SK-N-SH treated with all-trans-retinoic acid at 6 μM for 48 hours (cell line): ENCODE measurements around the gene A3GALT2.

ENCODE experiments used
- ARNTL ChIP-seq: fragments of 450-650 bp; formaldehyde crosslinking; IDR thresholded peaks from 2 replicates; pipeline ENCODE4 v1.5.0; 2020; ENCODE audit warnings: low read depth, mild to moderate bottlenecking, moderate library complexity, borderline replicate concordance
- CREB5 ChIP-seq: fragments of 250-450 bp; sonication (Bioruptor Pico); IDR thresholded peaks from 2 replicates; pipeline ENCODE4 v1.5.1; 2020; ENCODE audit warnings: low read depth, mild to moderate bottlenecking, moderate library complexity
- OSR1 ChIP-seq: fragments of 250-450 bp; sonication (Bioruptor Pico); IDR thresholded peaks from 2 replicates; pipeline ENCODE4 v1.8.0; 2022; ENCODE audit warnings: moderate library complexity, mild to moderate bottlenecking, inconsistent platforms
- PATZ1 ChIP-seq: fragments of 250-450 bp; sonication (Bioruptor Pico); IDR thresholded peaks from 2 replicates; pipeline ENCODE4 v1.8.0; 2020; ENCODE audit warnings: mild to moderate bottlenecking, moderate library complexity, borderline replicate concordance
- PPARA ChIP-seq: fragments of 250-450 bp; sonication (Bioruptor Pico); IDR thresholded peaks from 2 replicates; pipeline ENCODE4 v1.5.0; 2020; ENCODE audit warnings: mild to moderate bottlenecking, borderline replicate concordance
- TCF4 ChIP-seq: fragments of 250-450 bp; sonication (Bioruptor Pico); IDR thresholded peaks from 2 replicates; pipeline ENCODE4 v1.8.0; 2021; ENCODE audit warnings: mild to moderate bottlenecking, moderate library complexity, borderline replicate concordance
- ZFP30 ChIP-seq: fragments of 450-650 bp; formaldehyde crosslinking; IDR thresholded peaks from 2 replicates; pipeline ENCODE4 v1.5.0; 2022; ENCODE audit warnings: mild to moderate bottlenecking, moderate library complexity

DNA sequence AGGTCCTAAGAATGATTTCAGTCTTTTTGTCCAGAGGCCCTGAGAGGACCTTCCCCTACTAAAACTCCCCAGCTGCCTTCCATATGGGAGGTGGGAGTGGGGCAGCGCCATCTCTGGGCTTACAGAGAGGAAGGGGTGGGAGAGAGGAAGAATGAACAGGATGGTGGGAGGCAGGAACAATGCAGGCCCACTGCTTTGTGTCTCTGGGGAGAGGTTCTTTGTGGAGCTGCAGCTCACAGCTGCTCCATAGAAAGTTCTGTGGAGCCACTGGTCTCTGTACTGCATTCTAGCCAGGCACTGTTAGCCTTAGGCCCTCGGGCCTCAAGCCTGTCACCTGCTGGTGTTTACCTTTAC is 43.6 kb upstream of the A3GALT2 start:
- TF ChIP-seq PATZ1 (CRISPR knock-in tag) = no peak
- no peak for TF ChIP-seq OSR1
- TF ChIP-seq ARNTL (CRISPR knock-in tag) = no peak
- TF ChIP-seq CREB5 (CRISPR knock-in tag) = no peak
- no peak for TF ChIP-seq TCF4 (CRISPR knock-in tag)
- TF ChIP-seq PPARA (CRISPR knock-in tag) = no peak
- TF ChIP-seq ZFP30 = no peak
